Ovary (tissue), 3 donors: ENCODE measurements around the gene PAPSS1.

Source experiments
- CTCF ChIP-seq, 3 donors: fragments of 450-650 bp in 2 of 3; fragments of 200-600 bp in 1 of 3; IDR thresholded peaks; one replicate each; pipeline versions ENCODE4 v1.5.1 to v1.8.0; 2016 to 2022; ENCODE audit warnings: antibody characterized with exemption in 3 of 3, mild to moderate bottlenecking in 1 of 3
- EP300 ChIP-seq: sonication (generic); formaldehyde crosslinking; IDR thresholded peaks from one replicate; pipeline ENCODE4 v1.6.1; 2017; ENCODE audit warnings: antibody characterized with exemption
- POLR2A ChIP-seq: fragments of 450-650 bp; IDR thresholded peaks from one replicate; pipeline ENCODE4 v1.6.1; 2017; ENCODE audit warnings: antibody characterized with exemption, mild to moderate bottlenecking, moderate library complexity
- donor health status: DM: no; HTN: no; CAD: no.

- TF ChIP-seq CTCF (IDR thresholded peaks at IDR 0.05) (no peak), POLR2A (no peak), EP300 (no peak)
Observed at GRCh38 chr4:107721436-107722100, 1.5 kb upstream of the PAPSS1 start.
